ENCODE data around the gene PSME3.
"Not testable (repeated sequence)": the region's sequence is repeated elsewhere in the genome, so short reads cannot be mapped to it uniquely, and the experiment has no call there.

PSME3 gene

DNA sequence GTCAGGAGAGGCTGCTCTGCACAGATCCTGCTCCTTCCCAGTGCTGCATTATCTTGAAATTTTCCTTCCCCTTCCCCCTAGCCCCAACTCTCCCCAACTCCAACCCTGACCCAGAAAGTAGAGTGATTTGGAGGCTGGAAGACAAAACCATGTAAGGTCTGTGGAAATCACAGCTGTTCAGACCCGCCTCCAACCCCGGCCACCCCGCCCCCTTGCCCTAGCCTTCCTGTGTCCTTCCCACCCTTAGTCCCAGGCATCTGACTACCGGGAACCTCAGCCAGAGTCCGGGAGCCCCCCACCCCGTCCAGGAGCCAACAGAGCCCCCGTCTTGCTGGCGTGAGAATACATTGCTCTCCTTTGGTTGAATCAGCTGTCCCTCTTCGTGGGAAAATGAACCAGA lies 17.8 kb downstream of the PSME3 start, which contains the start of gene AOC3:
TSS of gene AOC3 (plus strand) at position 246 of the 400 bp plus-strand sequence. CDS start at position 391, 145 bp downstream.
- DNase-seq (ENCODE audit: low spot score): peak; percentile 87
- peak within 1 kb of the TSS; percentile 72 for H3K4me3 ChIP-seq
- H3K27ac ChIP-seq: peak within 1 kb of the TSS; percentile 92 to 96
- TF ChIP-seq, protein P1, sequence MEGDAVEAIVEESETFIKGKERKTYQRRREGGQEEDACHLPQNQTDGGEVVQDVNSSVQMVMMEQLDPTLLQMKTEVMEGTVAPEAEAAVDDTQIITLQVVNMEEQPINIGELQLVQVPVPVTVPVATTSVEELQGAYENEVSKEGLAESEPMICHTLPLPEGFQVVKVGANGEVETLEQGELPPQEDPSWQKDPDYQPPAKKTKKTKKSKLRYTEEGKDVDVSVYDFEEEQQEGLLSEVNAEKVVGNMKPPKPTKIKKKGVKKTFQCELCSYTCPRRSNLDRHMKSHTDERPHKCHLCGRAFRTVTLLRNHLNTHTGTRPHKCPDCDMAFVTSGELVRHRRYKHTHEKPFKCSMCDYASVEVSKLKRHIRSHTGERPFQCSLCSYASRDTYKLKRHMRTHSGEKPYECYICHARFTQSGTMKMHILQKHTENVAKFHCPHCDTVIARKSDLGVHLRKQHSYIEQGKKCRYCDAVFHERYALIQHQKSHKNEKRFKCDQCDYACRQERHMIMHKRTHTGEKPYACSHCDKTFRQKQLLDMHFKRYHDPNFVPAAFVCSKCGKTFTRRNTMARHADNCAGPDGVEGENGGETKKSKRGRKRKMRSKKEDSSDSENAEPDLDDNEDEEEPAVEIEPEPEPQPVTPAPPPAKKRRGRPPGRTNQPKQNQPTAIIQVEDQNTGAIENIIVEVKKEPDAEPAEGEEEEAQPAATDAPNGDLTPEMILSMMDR (IDR thresholded peaks at IDR 0.05): no peak

- DNase-seq (ENCODE audit: low spot score): not testable (repeated sequence)
- peak overlapping the region; percentile 92 to 96 for H3K27ac ChIP-seq
- H3K4me3 ChIP-seq: peak overlapping the region; percentile 72
Measured at GRCh38 chr17:42851371-42852240, 18.4 kb downstream of the PSME3 start.

- TF ChIP-seq, protein P1 (IDR thresholded peaks at IDR 0.05): no peak
- DNase-seq (ENCODE audit: low spot score): peak; percentile 85
- H3K27ac ChIP-seq: peak overlapping the region; percentile 92 to 96
- H3K4me3 ChIP-seq: peak overlapping the region; percentile 72
Measured at GRCh38 chr17:42852351-42852750, 19.2 kb downstream of the PSME3 start.

- peak overlapping the region; percentile 92 to 96 for H3K27ac ChIP-seq
- TF ChIP-seq, protein P1 (IDR thresholded peaks at IDR 0.05): no peak
- peak overlapping the region; percentile 72 for H3K4me3 ChIP-seq
- DNase-seq (ENCODE audit: low spot score): peak; percentile 87
Measured at GRCh38 chr17:42853004-42853403, 19.8 kb downstream of the PSME3 start.

- TF ChIP-seq, protein P1 (IDR thresholded peaks at IDR 0.05): no peak
- Histone ChIP-seq H3K27ac (peak overlapping the region; percentile 92 to 96), H3K4me3 (peak overlapping the region; percentile 72)
- DNase-seq (ENCODE audit: low spot score): no peak
Measured at GRCh38 chr17:42853597-42853967, 20.4 kb downstream of the PSME3 start.

GRCh38 chr17:42853968-42854790 lies 21.0 kb downstream of the PSME3 start:
- no peak for DNase-seq (ENCODE audit: low spot score)
- Histone ChIP-seq H3K4me3 (peak overlapping the region; percentile 72), H3K27ac (peak overlapping the region; percentile 92 to 96)
- TF ChIP-seq, protein P1 (IDR thresholded peaks at IDR 0.05): no peak

GRCh38 chr17:42855048-42855596 lies 21.9 kb downstream of the PSME3 start:
- no peak for DNase-seq (ENCODE audit: low spot score)
- Histone ChIP-seq H3K4me3 (peak overlapping the region; percentile 72), H3K27ac (peak overlapping the region; percentile 64 to 92)
- TF ChIP-seq, protein P1 (IDR thresholded peaks at IDR 0.05): no peak

GRCh38 chr17:42856093-42856492 lies 22.9 kb downstream of the PSME3 start:
- Histone ChIP-seq H3K27ac (peak overlapping the region; percentile 64 to 92), H3K4me3 (peak overlapping the region; percentile 72)
- not testable (repeated sequence) for DNase-seq (ENCODE audit: low spot score)

GRCh38 chr17:42856516-42856915 lies 23.3 kb downstream of the PSME3 start:
- H3K27ac ChIP-seq: peak overlapping the region; percentile 64 to 92
- not testable (repeated sequence) for DNase-seq (ENCODE audit: low spot score)
- H3K4me3 ChIP-seq: peak overlapping the region; percentile 39

Measured in coronary artery (tissue), 2 donors.